DMS79 (cell line): ENCODE results near the gene OGDH.
"Not testable (repeated sequence)": the region's sequence is repeated elsewhere in the genome, so short reads cannot be mapped to it uniquely, and the experiment has no call there.

ENCODE experiments used
- DNase-seq: peaks from one replicate; lab custom pipeline; 2025; lab: John Stamatoyannopoulos, UW

The OGDH gene

DNA sequence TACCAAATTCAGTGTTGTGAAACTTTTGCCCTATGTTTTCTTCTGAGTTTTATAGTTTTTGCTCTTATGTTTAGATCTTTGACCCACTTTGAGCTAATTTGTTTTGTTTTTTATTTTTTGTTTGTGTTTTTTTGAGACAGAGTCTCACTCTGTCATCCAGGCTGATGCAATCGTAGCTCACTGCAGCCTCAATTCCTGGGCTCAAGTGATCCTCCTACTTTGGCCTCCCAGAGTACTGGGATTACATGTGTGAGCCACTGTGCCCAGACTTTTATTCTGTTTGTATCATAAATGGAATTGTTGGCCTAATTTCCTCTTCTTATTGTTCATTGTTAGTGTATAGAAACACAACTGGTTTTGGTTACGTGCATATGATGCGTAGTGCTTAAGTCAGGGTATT is 99.0 kb downstream of the OGDH start:
- DNase-seq: no peak

DNA sequence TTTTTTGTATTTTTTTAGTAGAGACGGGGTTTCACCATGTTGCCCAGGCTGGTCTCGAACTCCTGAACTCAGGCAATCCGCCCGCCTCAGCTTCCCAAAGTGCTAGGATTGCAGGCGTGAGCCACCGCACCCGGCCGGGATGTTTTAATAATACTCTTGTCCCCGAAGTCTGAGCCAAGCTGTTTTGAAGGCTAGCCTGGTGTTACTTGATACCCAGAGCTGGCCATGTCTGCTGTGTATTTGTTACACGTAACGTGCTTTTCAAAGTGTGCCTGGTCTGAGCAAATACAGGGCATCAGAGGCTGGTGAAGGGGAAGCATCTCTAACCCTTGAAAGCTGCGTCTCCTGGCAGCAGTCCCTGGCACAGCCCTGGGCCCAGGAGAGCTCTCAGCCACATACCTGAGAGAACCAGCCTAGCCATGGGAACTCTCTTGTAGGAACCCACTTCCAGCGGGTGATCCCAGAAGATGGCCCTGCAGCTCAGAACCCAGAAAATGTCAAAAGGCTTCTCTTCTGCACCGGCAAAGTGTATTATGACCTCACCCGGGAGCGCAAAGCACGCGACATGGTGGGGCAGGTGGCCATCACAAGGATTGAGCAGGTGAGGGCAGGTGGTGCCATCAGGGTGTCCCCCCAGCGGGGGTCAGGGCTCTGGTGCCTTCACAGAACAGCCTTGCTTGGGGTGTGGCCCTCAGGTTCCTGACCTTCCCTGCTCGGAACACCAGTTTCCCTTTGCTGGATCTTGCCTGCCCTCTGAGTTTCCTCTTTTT is 100.5 kb downstream of the OGDH start:
- no peak for DNase-seq

DNA sequence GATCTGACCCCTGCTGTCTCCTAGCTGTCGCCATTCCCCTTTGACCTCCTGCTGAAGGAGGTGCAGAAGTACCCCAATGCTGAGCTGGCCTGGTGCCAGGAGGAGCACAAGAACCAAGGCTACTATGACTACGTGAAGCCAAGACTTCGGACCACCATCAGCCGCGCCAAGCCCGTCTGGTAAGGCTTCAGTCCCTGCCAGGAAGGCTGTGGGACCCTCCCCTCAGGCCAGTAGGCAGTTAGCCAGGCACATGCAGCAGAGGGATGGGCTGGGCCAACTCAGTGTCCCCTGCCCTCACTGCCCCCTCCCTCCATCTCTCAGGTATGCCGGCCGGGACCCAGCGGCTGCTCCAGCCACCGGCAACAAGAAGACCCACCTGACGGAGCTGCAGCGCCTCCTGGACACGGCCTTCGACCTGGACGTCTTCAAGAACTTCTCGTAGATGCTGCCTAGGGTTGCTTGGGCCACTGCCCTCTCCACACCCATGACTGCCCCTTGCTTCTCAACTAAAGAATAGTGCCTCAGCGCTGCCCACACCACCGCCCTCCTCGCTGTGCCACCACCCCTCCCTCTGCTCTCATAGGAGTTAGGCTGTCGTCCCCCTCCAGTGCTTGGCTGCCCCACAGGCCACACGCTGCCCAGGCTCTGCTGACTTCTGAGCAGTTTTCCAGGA is 101.3 kb downstream of the OGDH start:
- DNase-seq: no peak

DNA sequence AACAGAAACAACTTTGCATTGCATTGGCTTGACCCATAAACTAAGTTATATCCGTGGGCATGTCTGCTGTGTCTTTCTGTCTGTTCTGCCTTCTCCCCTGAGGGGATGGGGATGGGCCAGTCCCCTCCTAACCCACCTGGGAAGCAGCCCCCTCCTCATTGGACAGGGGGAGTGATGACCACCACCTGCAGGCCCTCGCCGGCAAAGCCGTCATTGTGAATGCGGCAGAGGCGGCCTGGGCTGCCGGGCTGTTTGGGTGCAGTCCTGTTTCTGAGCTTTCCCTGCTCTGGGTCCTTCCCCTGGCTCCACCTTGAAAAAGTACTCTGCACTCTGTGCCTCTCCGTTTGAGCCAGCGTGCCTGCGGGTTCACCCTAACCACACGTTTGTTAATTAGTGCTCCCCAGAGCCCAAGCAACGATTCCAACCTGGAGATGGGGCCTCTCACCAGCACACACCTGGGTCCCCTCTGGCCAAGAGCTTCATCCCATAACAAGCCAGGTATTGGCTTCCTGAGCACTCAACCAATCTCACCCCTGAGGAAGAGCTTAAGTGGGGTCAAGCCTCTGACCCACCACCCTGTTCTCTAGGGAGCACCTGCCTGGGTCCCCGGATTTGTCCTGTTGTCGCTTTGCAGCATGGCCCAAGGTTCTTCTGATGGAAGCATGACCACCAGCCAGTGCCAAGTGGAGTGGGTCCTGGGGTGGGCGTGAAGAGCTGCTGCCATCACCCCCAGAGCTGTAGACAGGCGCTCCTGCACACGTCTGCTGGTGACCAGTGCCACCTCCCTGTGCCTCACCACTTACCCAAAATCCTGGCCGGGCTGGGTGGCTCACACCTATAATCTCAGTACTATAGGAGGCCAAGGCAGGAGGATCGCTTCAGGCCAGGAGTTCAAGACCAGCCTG is 102.8 kb downstream of the OGDH start:
- no peak for DNase-seq

DNA sequence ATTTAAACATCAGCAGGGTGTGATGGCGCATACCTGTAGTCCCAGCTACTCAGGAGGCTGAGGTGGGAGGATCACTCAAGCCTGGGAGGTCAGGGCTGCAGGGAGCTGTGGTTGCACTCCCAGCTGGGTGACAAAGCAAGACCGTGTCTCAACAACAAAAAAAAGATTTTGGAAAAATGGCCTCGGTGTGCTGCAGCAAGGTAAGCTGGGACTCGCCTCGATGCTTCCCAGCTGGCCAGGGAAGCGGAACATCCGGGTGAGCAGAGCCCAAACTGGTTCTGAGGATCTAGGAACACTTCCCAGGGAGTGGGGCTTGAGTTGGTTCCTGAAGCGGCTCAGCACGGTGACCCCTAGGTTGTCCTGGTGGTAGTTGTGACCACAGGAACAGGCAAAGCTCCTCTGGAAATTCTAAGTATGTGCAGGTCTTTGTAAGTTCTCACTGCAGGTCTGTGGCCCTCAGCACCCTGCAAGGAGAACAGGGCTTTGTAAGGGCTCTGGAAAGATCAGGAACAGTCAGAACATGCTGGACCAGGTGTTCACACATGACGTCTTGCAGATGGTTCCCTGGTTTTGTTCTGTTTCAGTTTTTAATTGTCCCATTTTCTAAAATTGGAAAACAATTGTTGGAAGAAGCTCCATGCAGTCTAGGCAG is 103.6 kb downstream of the OGDH start:
- no peak for DNase-seq

DNA sequence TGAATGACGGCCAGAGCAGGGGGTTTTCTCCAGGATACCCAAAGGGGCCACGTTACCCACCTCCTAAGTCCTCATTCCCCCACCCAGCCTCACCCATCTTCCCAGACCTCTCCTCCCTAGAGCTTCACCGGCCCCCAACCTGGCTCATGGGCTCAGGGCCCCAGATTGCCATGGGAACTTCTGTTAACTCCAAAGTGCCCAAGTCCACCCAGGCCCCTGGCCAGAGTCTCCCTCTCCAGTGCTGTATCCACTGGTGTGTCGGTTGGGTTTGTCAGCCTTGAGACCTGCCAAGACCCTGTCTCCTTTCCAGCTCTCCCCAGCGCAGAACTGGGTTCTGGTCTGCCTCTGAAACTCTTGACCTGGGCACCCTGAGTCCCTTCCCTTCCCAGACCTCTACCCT is 105.1 kb downstream of the OGDH start:
- no peak for DNase-seq

DNA sequence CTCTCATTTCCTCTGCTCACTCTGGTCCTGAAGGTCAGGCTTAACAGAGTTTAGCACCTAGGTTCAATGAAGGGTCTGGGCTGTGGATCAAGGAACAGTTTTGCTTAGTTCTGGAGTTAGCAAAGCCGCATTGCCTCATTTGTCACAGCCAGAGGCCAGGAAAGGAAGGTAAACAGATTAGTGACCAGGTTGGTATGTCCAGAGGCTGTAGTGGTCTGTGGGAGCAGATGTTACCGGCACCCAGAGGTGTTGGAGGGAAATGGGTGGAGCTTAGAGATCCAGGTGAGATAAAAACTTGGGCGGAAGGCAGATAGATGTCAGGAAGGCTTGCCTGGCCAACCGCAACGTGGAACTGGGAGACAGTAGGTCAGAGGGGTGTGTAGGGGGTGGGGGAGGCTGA is 105.6 kb downstream of the OGDH start:
- DNase-seq: no peak

DNA sequence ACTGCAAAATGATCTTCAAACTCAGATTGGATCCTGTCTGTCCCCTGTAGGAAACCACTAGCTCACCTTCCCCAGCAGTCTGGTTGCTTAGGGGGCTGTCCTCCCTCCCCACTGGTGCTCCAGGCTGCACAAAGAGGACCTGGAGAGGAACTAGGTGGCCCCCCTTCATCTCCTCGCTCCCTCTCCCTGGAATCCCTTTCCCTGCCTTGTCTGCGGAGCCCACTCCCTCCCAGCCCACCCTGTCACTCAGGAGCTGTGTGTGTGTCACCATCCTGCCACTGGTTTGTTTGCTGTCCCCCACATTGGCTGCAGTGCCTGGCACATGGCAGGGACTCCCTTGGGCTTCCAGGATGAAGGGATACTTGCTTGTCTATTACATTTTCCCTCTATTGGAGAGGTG is 106.7 kb downstream of the OGDH start:
- DNase-seq: no peak

DNA sequence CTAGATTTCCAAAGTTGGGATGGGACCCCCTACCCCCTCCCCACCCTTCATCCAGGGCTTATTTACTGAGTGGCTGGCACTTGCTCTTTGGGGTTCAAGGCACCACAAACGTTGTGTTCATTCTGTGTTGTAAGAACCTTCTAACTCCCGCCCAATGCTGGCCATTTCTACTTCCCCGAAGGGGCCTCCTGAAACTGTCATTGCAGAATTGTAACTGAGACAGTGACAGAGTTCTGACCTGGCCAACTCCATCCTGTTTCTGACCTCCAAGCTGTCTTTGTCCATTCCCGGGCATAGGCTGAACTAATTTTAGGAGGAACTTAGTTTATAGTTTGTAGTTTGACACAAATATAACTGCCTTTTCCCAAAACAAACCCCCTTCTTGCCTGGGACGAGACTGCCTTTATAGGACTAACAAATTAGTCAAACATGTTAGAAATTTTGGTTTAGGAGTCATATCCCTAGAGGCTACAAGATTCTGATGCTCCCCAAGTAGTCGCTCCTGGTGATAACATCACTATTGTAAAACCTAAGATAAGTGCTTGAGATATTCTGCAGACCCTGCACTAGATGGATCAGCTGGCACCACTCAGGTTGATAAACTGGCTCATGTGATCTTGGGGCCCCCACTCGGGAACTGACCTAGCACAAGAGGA is 107.4 kb downstream of the OGDH start:
- DNase-seq: no peak

DNA sequence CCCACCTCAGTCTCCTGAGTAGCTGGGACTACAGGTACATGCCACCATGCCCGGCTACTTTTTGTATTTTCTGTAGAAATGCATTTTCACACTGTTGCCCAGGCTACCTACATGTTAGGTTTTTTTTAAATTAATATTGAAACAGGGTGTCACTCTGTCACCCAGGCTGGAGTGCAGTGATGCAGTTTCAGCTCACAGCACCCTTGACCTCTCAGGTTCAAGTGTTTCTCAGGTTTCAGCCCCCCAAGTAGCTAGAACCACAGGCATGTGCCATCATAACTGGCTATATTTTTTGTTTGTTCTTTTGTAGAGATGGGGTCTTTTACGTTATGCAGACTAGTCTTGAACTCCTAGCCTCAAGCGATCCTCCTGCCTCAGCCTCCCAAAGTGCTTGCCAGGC is 109.8 kb downstream of the OGDH start:
- no peak for DNase-seq

DNA sequence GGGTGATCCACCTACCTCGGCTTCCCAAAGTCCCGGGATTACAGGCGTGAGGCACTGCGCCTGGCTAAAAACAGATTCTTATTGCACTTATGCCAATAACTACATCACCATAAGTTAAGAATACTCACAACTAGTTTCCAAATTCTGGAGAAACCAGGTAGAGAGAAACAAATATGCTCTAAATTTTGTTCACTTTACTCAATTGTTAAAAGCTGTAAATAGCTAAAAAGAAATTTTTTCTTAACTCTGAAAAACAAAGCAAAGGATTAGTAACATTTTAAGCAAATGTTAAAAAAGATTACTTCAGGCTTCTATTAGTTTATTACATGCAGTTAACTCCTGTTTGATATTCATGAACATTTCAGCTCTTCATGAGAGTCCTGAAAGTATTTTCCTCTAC is 113.9 kb downstream of the OGDH start:
- DNase-seq: no peak

DNA sequence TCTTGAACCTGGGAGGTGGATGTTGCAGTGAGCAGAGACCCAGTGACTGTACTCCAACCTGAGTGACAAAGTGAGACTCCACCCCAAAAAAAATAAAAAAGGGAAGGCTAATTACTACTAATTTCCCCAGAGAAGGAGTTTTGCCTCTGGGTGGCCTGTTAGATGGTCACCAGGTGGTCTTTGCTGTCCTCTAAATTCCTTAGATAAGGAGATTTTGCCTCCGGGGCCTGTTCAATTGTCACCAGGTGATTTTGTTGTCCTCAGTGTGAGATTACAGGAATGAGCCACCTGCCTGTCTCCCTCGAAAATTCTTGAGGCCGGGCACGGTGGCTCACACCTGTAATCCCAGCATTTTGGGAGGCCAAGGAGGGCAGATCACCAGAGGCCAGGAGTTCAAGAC is 117.8 kb downstream of the OGDH start:
- DNase-seq: no peak

DNA sequence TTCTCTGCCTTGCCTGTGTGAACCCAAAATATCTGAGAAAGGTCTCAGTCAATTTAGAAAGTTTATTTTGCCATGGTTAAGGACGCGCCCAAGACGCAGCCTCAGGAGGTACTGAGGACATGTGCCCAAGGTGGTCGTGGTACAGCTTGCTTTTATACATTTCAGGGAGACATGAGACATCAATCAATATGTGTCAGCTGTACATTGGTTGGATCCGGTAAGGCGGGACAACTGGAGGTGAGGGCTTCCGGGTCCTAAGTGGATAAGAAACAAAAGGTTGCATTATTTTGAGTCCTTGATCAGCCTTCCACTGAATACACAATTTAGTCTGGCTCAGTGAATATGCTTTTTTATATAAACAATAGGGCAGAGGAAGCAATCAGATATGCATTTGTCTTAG is 119.8 kb downstream of the OGDH start:
- not testable (repeated sequence) for DNase-seq

DNA sequence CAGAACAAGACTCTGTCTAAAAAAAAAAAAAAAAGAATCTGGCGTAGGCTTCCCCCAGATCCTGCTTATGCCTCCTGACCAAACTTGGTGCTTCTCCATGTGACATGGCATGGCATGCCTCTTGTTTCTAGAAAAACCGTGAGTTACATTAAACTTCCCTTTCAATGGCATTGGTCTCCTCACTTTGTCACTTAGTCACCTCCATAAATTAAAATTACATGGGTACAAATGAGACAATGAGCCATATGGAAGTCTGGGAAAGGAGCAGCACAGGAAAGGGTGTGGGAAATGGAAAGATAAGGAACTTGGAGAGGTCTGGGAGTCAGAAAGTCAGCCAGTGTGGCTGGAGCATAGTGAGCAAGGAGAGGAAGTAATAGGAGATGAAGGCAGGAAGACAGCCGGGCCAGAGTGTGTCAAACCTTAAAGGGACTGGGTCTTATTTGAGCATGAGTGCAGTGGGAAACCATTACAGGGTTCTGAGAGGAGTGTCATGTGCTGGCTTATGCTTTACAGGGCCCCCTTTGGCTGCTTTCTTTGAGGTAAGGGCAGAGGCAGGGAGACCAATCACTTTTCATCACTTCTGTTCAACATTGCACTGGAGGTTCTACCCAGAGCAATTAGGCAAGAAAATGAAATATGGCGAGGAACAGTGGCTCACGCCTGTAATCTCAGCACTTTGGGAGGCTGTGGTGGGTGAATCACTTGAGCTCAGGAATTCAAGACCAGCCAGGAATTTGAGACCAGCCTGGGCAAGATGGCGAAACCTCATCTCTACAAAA is 120.9 kb downstream of the OGDH start:
- DNase-seq: no peak

DNA sequence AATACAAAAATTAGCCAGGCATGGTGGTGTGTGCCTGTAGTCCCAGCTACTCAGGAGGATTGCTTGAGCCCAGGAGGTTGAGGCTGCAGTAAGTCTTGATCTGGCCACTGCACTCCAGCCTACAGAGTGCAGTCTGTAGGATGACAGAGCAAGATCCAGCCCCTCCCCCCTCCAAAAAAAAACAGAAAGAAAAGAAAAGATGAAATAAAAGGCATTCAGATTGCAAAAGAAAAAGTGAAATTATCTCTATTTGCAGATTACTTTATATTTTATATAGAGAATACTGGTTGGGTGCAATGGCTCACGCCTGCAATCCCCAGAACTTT is 121.5 kb downstream of the OGDH start:
- no peak for DNase-seq

DNA sequence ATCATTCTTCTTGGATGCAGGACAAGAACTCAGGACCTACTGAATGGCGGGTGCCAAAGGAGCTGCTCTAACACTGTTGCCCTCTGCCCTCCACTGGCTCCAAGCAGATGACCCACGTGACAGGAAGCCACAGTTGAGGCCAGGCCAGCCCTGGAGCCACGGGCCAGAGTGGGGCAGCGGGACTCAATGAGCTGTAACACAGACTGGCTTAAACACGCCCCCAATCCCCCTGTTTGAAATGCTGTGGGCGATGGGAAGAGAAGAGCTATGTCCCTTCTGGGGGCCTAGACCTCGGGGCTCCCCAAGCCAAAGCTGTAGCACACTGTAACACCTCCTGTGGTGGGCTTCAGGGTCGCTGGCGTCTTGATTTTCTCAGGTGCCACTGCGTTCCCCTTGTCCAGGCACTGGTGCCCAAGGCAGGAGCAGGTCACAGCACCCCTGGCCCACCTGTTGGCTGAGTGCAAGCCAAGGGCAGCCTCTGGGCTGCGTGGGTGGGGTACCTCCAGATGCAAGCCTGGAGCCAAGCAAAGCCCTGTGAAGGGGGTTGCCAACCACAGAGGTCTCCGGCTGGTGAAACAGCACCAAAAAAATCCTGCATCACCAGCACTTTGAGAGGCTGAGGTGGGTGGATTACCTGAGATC is 123.6 kb downstream of the OGDH start:
- DNase-seq: no peak

DNA sequence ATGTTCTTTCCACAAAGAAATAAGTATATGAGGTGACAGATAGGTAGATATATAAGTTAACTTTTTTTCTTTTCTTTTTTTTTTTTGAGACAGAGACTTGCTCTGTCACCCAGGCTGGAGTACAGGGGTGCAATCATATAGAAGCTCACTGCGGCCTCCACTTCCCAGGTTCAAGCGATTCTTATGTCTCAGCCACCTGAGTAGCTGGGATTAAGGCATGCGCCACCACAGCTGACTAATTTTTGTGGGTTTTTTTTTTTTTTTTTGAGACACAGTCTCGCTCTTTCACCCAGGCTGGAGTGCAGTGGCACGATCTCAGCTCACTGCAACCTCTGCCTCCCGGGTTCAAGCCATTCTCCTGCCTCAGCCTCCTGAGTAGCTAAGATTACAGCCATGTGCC is 126.5 kb downstream of the OGDH start:
- not testable (repeated sequence) for DNase-seq

DNA sequence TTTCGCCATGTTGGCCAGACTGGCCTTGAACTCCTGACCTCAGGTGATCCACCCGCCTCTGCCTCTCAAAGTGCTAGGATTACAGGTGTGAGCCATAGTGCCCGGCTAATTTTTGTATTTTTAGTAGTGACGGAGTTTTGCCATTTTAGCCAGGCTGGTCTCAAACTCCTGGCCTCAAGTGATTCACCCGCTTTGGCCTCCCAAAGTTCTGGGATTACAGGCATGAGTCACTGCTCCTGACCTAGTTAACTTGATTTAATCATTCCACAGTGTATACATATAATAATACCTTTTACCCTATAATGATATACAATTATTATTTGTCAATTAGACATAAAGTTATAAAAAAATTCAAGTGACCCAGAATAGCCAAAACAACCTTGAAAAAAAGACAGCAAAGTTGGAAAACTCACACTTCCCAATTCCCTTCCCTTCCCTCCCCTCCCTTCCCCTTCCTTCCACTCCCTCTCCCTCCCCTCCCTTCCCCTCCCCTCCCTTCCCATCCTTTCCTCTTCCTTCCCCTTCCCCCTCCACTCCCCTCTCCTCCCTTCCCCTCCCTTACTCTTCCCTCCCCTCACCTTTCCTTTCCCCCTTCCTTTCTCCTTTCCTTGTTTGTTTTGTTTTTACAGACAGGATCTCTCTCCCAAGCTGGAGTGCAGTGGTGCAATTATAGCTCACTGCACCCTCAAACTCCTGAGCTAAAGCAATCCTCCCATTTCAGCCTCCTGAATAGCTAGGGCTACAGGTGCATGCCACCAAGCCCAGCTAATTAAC is 127.5 kb downstream of the OGDH start:
- DNase-seq: no peak

DNA sequence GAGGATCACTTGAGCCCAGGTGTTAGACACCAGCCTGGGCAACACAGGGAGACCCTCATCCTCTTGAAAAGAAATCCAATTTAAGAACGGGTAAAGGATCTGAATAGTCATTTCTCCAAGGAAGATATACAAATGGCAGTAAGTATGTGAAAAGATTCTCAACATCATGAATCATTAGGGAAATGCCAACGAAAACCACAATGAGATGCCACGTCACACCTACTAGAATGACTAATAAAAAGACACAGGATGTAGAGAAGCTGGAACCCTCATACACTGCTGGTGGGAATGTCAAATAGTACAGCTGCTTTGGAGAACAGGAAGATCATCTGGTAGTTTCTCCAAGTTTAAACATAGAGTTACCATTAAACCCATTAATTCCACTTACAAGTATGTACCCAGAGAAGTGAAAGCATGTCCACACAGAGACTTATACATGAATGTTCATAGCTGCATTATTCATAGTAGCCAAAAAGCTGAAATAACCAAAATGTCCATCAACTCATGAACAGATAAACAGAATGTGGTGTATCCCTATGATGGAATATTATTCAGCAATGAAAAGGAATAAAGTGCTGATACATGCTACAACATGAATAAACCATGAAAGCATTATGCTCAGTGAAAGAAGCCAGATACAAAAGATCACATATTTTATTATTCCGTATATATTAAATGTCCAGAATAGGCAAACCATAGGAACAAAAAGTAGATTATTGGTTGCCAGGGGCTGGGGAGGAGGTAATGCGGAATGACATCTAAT is 129.2 kb downstream of the OGDH start:
- no peak for DNase-seq
